HG02938 (cell line): Measurements from ENCODE around the gene LRP8.

Experiments used
- ATAC-seq: cut with Tn5 transposase; IDR thresholded peaks from one replicate; pipeline ENCODE4 v1.9.1; 2021; ENCODE audit warnings: mild to moderate bottlenecking, moderate library complexity; ENCODE audit not compliant: unreplicated experiment

Gene LRP8

GRCh38 chr1:53308506-53308905 lies 19.4 kb downstream of the LRP8 start:
- ATAC-seq: no peak

- ATAC-seq: no peak
Measured at GRCh38 chr1:53307037-53307436, 20.8 kb downstream of the LRP8 start.

- no peak for ATAC-seq
Measured at GRCh38 chr1:53306168-53306567, 21.7 kb downstream of the LRP8 start.

- no peak for ATAC-seq
Measured at GRCh38 chr1:53305650-53306049, 22.2 kb downstream of the LRP8 start.

- ATAC-seq: no peak
Measured at GRCh38 chr1:53304527-53304926, 23.3 kb downstream of the LRP8 start.

GRCh38 chr1:53303726-53304515 lies 23.9 kb downstream of the LRP8 start:
- ATAC-seq: no peak

- no peak for ATAC-seq
Measured at GRCh38 chr1:53303243-53303642, 24.6 kb downstream of the LRP8 start.

GRCh38 chr1:53299233-53299632 lies 28.6 kb downstream of the LRP8 start:
- ATAC-seq: no peak

GRCh38 chr1:53298045-53298637 lies 29.7 kb downstream of the LRP8 start:
- no peak for ATAC-seq

GRCh38 chr1:53297195-53297594 lies 30.7 kb downstream of the LRP8 start:
- no peak for ATAC-seq

GRCh38 chr1:53296117-53296749 lies 31.6 kb downstream of the LRP8 start:
- ATAC-seq: no peak

- ATAC-seq: no peak
Measured at GRCh38 chr1:53295726-53296116, 32.1 kb downstream of the LRP8 start.

GRCh38 chr1:53295295-53295694 lies 32.6 kb downstream of the LRP8 start:
- no peak for ATAC-seq

- ATAC-seq: no peak
Measured at GRCh38 chr1:53294567-53294966, 33.3 kb downstream of the LRP8 start.

GRCh38 chr1:53294061-53294460 lies 33.8 kb downstream of the LRP8 start:
- ATAC-seq: no peak

- ATAC-seq: no peak
Measured at GRCh38 chr1:53293123-53293522, 34.7 kb downstream of the LRP8 start.

- peak; percentile 45 for ATAC-seq
Measured at GRCh38 chr1:53292690-53293089, 35.2 kb downstream of the LRP8 start.

GRCh38 chr1:53291574-53291973 lies 36.3 kb downstream of the LRP8 start:
- ATAC-seq: no peak

GRCh38 chr1:53288790-53289429 lies 39.0 kb downstream of the LRP8 start:
- ATAC-seq: no peak

GRCh38 chr1:53288002-53288789 lies 39.7 kb downstream of the LRP8 start:
- ATAC-seq: no peak

GRCh38 chr1:53286955-53287354 lies 40.9 kb downstream of the LRP8 start:
- no peak for ATAC-seq
